ENCODE results near the gene ITPK1.

DNA sequence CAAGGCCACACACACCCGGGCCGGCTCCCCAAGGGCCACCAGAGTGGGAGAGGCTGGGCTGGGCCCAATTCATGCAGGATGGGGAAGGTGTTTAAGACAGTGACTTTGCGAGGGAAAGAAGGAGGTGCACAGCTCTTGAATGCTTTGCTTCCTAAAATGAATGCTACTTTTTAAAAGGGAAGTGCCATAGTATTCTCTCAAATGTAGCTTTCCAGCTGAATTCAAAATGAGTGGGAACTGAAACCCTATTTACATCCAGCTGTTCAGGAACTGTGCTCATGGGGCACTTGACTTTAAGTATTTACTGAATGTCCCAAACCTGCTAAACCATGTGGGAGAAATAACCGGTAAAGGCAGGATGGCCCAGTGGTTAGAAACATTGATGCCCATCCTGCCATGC lies 7.6 kb downstream of the ITPK1 start:
- TF ChIP-seq, protein P1, sequence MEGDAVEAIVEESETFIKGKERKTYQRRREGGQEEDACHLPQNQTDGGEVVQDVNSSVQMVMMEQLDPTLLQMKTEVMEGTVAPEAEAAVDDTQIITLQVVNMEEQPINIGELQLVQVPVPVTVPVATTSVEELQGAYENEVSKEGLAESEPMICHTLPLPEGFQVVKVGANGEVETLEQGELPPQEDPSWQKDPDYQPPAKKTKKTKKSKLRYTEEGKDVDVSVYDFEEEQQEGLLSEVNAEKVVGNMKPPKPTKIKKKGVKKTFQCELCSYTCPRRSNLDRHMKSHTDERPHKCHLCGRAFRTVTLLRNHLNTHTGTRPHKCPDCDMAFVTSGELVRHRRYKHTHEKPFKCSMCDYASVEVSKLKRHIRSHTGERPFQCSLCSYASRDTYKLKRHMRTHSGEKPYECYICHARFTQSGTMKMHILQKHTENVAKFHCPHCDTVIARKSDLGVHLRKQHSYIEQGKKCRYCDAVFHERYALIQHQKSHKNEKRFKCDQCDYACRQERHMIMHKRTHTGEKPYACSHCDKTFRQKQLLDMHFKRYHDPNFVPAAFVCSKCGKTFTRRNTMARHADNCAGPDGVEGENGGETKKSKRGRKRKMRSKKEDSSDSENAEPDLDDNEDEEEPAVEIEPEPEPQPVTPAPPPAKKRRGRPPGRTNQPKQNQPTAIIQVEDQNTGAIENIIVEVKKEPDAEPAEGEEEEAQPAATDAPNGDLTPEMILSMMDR (conservative IDR thresholded peaks at IDR 0.05): no peak
- TF ChIP-seq EZH2 (IDR thresholded peaks at IDR 0.05; ENCODE audit: low read depth): no peak
